H9 (cell line): ENCODE measurements around the gene IL1RAPL1. TPM values are rescaled to one million over a fixed set of nuclear protein-coding genes. Genes with fewer than 3 reads are reported as not detected.

ENCODE experiments used
- DNase-seq: peaks from one replicate; pipeline ENCODE4 v3.0.0-alpha.2; 2017
- H2AFZ ChIP-seq: one replicate; pipeline ENCODE4 v1.6.1; 2013; ENCODE audit warnings: mild to moderate bottlenecking, low read length, control low read depth, moderate library complexity
- H2AK5ac ChIP-seq: 2 replicates; pipeline ENCODE4 v1.6.1; 2013; ENCODE audit warnings: low read length, control low read depth, mixed read lengths; ENCODE audit not compliant: insufficient read length
- H2BK120ac ChIP-seq: one replicate; pipeline ENCODE4 v1.6.1; 2013; ENCODE audit warnings: low read depth, mild to moderate bottlenecking, low read length, control low read depth, inconsistent platforms; ENCODE audit not compliant: poor library complexity, severe bottlenecking
- H2BK12ac ChIP-seq: 2 replicates; pipeline ENCODE4 v1.6.1; 2013; ENCODE audit warnings: low read length, control low read depth, mixed read lengths, low read depth; ENCODE audit not compliant: insufficient read length
- H2BK15ac ChIP-seq: 2 replicates; pipeline ENCODE4 v1.6.1; 2013; ENCODE audit warnings: low read depth, low read length, control low read depth
- H2BK20ac ChIP-seq: one replicate; pipeline ENCODE4 v1.6.1; 2013; ENCODE audit warnings: low read depth, mild to moderate bottlenecking, low read length, control low read depth, inconsistent platforms; ENCODE audit not compliant: poor library complexity, severe bottlenecking
- H2BK5ac ChIP-seq: 2 replicates; pipeline ENCODE4 v1.6.1; 2013; ENCODE audit warnings: low read length, control low read depth, mixed read lengths; ENCODE audit not compliant: insufficient read length
- H3K14ac ChIP-seq: 2 replicates; pipeline ENCODE4 v1.6.1; 2013; ENCODE audit warnings: low read length, control low read depth; ENCODE audit not compliant: insufficient read depth
- H3K18ac ChIP-seq: 2 replicates; pipeline ENCODE4 v1.6.1; 2013; ENCODE audit warnings: low read depth, mild to moderate bottlenecking, mixed read lengths, low read length, control low read depth; ENCODE audit not compliant: insufficient read length
- H3K23ac ChIP-seq: 2 replicates; pipeline ENCODE4 v1.6.1; 2013; ENCODE audit warnings: low read length, control low read depth, mixed read lengths, low read depth; ENCODE audit not compliant: insufficient read length
- H3K23me2 ChIP-seq: 2 replicates; pipeline ENCODE4 v1.6.1; 2013; ENCODE audit warnings: low read depth, mild to moderate bottlenecking, mixed read lengths, low read length, control low read depth; ENCODE audit not compliant: insufficient read length, poor library complexity, severe bottlenecking
- H3K27ac ChIP-seq: 2 replicates; pipeline ENCODE4 v1.5.1; 2013; ENCODE audit warnings: low read length, control low read depth, mixed read lengths, low read depth; ENCODE audit not compliant: insufficient read length
- H3K27me3 ChIP-seq: 2 replicates; pipeline ENCODE4 v1.6.1; 2013; ENCODE audit warnings: low read length, control low read depth, inconsistent platforms; ENCODE audit not compliant: insufficient read depth
- H3K4ac ChIP-seq: 2 replicates; pipeline ENCODE4 v1.6.1; 2013; ENCODE audit warnings: low read depth, mild to moderate bottlenecking, control low read depth, inconsistent platforms, low read length, moderate library complexity
- H3K4me1 ChIP-seq: 2 replicates; pipeline ENCODE4 v1.6.1; 2013; ENCODE audit warnings: low read length, control low read depth, inconsistent platforms; ENCODE audit not compliant: insufficient read depth
- H3K4me2 ChIP-seq: 2 replicates; pipeline ENCODE4 v1.6.1; 2013; ENCODE audit warnings: low read length, control low read depth, mixed read lengths; ENCODE audit not compliant: insufficient read length, insufficient read depth
- H3K56ac ChIP-seq: 2 replicates; pipeline ENCODE4 v1.6.1; 2013; ENCODE audit warnings: low read depth, mild to moderate bottlenecking, mixed read lengths, low read length, control low read depth; ENCODE audit not compliant: insufficient read length
- H3K79me1 ChIP-seq: 2 replicates; pipeline ENCODE4 v1.6.1; 2013; ENCODE audit warnings: low read depth, mild to moderate bottlenecking, moderate library complexity, low read length, control low read depth, inconsistent platforms; ENCODE audit not compliant: insufficient read depth, poor library complexity, severe bottlenecking
- H3K79me2 ChIP-seq: 2 replicates; pipeline ENCODE4 v1.6.1; 2013; ENCODE audit warnings: low read length, control low read depth, inconsistent platforms; ENCODE audit not compliant: insufficient read depth
- H3K9ac ChIP-seq: 2 replicates; pipeline ENCODE4 v1.6.1; 2013; ENCODE audit warnings: low read length, control low read depth, mixed read lengths; ENCODE audit not compliant: insufficient read length; ENCODE audit errors: extremely low read depth
- H3K9me3 ChIP-seq: one replicate; pipeline ENCODE4 v1.6.1; 2013; ENCODE audit warnings: low read depth, low read length, inconsistent platforms; ENCODE audit not compliant: control insufficient read depth
- H3T11ph ChIP-seq: one replicate; pipeline ENCODE4 v1.6.1; 2013; ENCODE audit warnings: mild to moderate bottlenecking, low read length, control low read depth, inconsistent platforms
- H4K20me1 ChIP-seq: one replicate; pipeline ENCODE4 v1.6.1; 2013; ENCODE audit not compliant: control insufficient read depth, insufficient read length, insufficient read depth
- H4K5ac ChIP-seq: 2 replicates; pipeline ENCODE4 v1.6.1; 2013; ENCODE audit warnings: low read depth, mild to moderate bottlenecking, mixed read lengths, low read length, control low read depth; ENCODE audit not compliant: insufficient read length
- H4K8ac ChIP-seq: replicated peaks from 2 replicates; pipeline ENCODE4 v1.6.1; 2013; ENCODE audit warnings: low read length, control low read depth, mixed read lengths, low read depth; ENCODE audit not compliant: insufficient read length
- H4K91ac ChIP-seq: 2 replicates; pipeline ENCODE4 v1.6.1; 2013; ENCODE audit warnings: low read depth, mild to moderate bottlenecking, moderate library complexity, mixed read lengths, low read length, control low read depth; ENCODE audit not compliant: insufficient read length
- H3K27ac Mint-ChIP-seq, 3 experiments: 2 replicates in 2 of 3; 3 replicates in 1 of 3; pipeline ENCODE4 v1.8.0; 2020 to 2021; ENCODE audit warnings: mixed read lengths in 3 of 3, mild to moderate bottlenecking in 1 of 3, moderate library complexity in 1 of 3
- H3K27me3 Mint-ChIP-seq: 2 replicates; pipeline ENCODE4 v1.8.0; 2021; ENCODE audit warnings: low read depth, mild to moderate bottlenecking, moderate library complexity, mixed read lengths
- H3K36me3 Mint-ChIP-seq, 3 experiments: 2 replicates in 2 of 3; 3 replicates in 1 of 3; pipeline ENCODE4 v1.8.0; 2020 to 2021; ENCODE audit warnings: low read depth in 3 of 3, mixed read lengths in 3 of 3; ENCODE audit not compliant: insufficient read depth in 1 of 3
- H3K4me1 Mint-ChIP-seq, 2 experiments: 2 replicates each; pipeline ENCODE4 v1.8.0; 2020; ENCODE audit warnings: mixed read lengths in 2 of 2
- H3K4me3 Mint-ChIP-seq, 2 experiments: 2 replicates in 1 of 2; 3 replicates in 1 of 2; pipeline ENCODE4 v1.8.0; 2020 to 2021; ENCODE audit warnings: mild to moderate bottlenecking in 2 of 2, mixed read lengths in 2 of 2, moderate library complexity in 1 of 2
- H3K9me3 Mint-ChIP-seq, 2 experiments: 2 replicates in 1 of 2; 3 replicates in 1 of 2; pipeline ENCODE4 v1.8.0; 2020; ENCODE audit warnings: mild to moderate bottlenecking in 2 of 2, mixed read lengths in 2 of 2, moderate library complexity in 1 of 2
- CTCF ChIP-seq: fragments of 200-600 bp; sonication (generic); conservative IDR thresholded peaks from 3 replicates; pipeline ENCODE4 v1.8.0; 2021; ENCODE audit warnings: antibody characterized with exemption, mild to moderate bottlenecking
- WGBS: extraction: QIAGEN DNeasy Blood & Tissue Kit; methylation state at CpG from one replicate; pipeline ENCODE4 v1.1.7; 2013; ENCODE audit warnings: missing lambda C conversion rate, low lambda C conversion rate, mixed read lengths; ENCODE audit not compliant: insufficient read length; ENCODE audit errors: extremely low coverage; 5-methylcytosine and 5-hydroxymethylcytosine counted together
- total RNA-seq: library from RNA; stranded (reverse); gene quantifications from 2 replicates; pipeline ENCODE4 v1.2.1, GENCODE V29; 2021

The IL1RAPL1 gene
- total RNA-seq, 1 experiment from 2014 or later = 0.31 TPM

- no peaks in the 10 kb centered on the region for H4K20me1 ChIP-seq
These were observed 667.3 kb downstream of the IL1RAPL1 start for GRCh38 chrX:29254515-29254914.

More at GRCh38 chrX:29254515-29254914, 667.3 kb downstream of the IL1RAPL1 start:
- Histone ChIP-seq H3K18ac (no peak overlapping the region), H2AFZ (no peak overlapping the region), H4K8ac (no peak overlapping the region), H3K9ac (no peak overlapping the region), H3K23me2 (no peaks in the 10 kb centered on the region), H4K91ac (no peak overlapping the region), H3K23ac (no peak overlapping the region), H3K56ac (no peak overlapping the region), H3T11ph (no peak overlapping the region), H2BK15ac (no peak overlapping the region), H4K5ac (no peak overlapping the region), H3K27ac (no peak overlapping the region), H2AK5ac (no peak overlapping the region), H3K4me1 (no peaks in the 10 kb centered on the region), H3K14ac (no peak overlapping the region), H2BK20ac (no peak overlapping the region), H3K9me3 (no peaks in the 10 kb centered on the region), H3K27me3 (no peaks in the 10 kb centered on the region), H3K4me2 (no peak overlapping the region), H2BK120ac (no peak overlapping the region), H2BK5ac (no peak overlapping the region), H3K4ac (no peak overlapping the region), H2BK12ac (no peak overlapping the region), H3K79me2 (no peaks in the 10 kb centered on the region), H3K79me1 (no peaks in the 10 kb centered on the region)
- no CpG with 5 or more reads among the region's 1 CpG for WGBS
- Mint-ChIP-seq H3K36me3 (no peaks in the 10 kb centered on the region; a peak in 1 of 7 replicates), H3K4me3 (no peak overlapping the region), H3K4me1 (peaks cover 8 to 9% of the 10 kb centered on the region in 2 experiments), H3K9me3 (peaks cover 6 to 32% of the 10 kb centered on the region in 2 experiments; a peak in 4 of 5 replicates), H3K27me3 (peaks cover 3% of the 10 kb centered on the region; the same call in 1 of the 2 replicates), H3K27ac (no peak overlapping the region)
- DNase-seq = no peak
- no peak for TF ChIP-seq CTCF
